BJ (cell line): ENCODE results near the gene PRKAR1A. TPM values are rescaled to one million over a fixed set of nuclear protein-coding genes. Genes with fewer than 3 reads are reported as not detected.
"Not testable (repeated sequence)": the region's sequence is repeated elsewhere in the genome, so short reads cannot be mapped to it uniquely, and the experiment has no call there.

Experiments used
- CTCF ChIA-PET: fragments of 350-600 bp; formaldehyde crosslinking; extraction: SDS; loops from one replicate; lab custom pipeline; 2021; ENCODE audit warnings: antibody characterized with exemption, inconsistent platforms; lab: Yijun Ruan, JAX
- POLR2A ChIA-PET: fragments of 300-600 bp; sonication (Branson Sonifier 250); formaldehyde crosslinking; extraction: SDS; loops from one replicate; lab custom pipeline; 2021; ENCODE audit warnings: antibody characterized with exemption; lab: Charles Lee
- DNase-seq: peaks from one replicate; pipeline ENCODE4 v3.0.0-alpha.2; 2011; ENCODE audit warnings: low read depth
- H3K27me3 ChIP-seq: 2 replicates; pipeline ENCODE4 v1.6.0; 2011; ENCODE audit warnings: low read length; ENCODE audit not compliant: control insufficient read depth, insufficient read depth
- H3K36me3 ChIP-seq: 2 replicates; pipeline ENCODE4 v1.5.1; 2011; ENCODE audit warnings: low read length; ENCODE audit not compliant: control insufficient read depth, insufficient read depth
- H3K4me3 ChIP-seq: 2 replicates; pipeline ENCODE4 v1.5.1; 2011; ENCODE audit warnings: low read depth, mild to moderate bottlenecking, control low read depth, low read length
- polyA plus RNA-seq: library from polyadenylated mRNA; depleted of rRNA; stranded (reverse); fragments of >200 nt; gene quantifications from 2 replicates; pipeline ENCODE4 v1.2.3, GENCODE V29; 2011
- TF ChIP-seq, protein P1 (sequence below): IDR thresholded peaks from 2 replicates; pipeline ENCODE4 v1.5.1; 2011; ENCODE audit warnings: low read depth, mild to moderate bottlenecking, control low read depth, inconsistent platforms, low read length, moderate library complexity; ENCODE audit not compliant: insufficient read depth

The PRKAR1A gene
- polyA plus RNA-seq, 1 experiment, result 228 TPM

DNA sequence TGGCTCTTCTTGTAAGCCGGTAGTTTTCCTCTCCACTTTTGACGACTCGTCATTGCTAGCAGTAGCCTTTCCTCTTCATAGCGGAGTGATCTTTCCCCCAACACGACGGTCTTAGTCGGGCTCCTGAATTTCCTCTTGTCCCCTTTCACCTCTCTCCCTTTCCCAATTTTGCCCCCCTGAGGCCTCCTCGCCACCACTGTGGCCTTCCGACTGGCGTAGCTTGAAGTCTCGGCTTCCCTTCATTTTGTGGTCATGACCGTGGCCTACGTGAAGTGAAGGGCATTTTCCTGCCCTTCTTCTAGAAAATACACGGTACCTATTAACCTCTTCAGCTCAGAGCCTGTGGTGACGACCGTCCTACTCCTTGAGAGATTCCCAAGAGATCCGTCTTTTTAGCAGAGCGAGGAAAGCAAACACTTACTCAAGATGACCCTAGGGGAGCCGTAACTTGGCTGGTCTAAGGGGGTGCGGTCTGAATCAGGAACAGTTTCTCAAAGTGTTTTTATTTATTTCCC is 787 bp downstream of the PRKAR1A start:
- Histone ChIP-seq H3K4me3 (peak overlapping the region; percentile 75), H3K27me3 (no peaks in the 10 kb centered on the region), H3K36me3 (peaks cover 4% of the 10 kb centered on the region)
- TF ChIP-seq, protein P1, sequence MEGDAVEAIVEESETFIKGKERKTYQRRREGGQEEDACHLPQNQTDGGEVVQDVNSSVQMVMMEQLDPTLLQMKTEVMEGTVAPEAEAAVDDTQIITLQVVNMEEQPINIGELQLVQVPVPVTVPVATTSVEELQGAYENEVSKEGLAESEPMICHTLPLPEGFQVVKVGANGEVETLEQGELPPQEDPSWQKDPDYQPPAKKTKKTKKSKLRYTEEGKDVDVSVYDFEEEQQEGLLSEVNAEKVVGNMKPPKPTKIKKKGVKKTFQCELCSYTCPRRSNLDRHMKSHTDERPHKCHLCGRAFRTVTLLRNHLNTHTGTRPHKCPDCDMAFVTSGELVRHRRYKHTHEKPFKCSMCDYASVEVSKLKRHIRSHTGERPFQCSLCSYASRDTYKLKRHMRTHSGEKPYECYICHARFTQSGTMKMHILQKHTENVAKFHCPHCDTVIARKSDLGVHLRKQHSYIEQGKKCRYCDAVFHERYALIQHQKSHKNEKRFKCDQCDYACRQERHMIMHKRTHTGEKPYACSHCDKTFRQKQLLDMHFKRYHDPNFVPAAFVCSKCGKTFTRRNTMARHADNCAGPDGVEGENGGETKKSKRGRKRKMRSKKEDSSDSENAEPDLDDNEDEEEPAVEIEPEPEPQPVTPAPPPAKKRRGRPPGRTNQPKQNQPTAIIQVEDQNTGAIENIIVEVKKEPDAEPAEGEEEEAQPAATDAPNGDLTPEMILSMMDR, result no peak
- ChIA-PET CTCF (interaction anchor here (1.0 to 1.7 kb wide), 5 partner anchors 13 to 246 kb away, joined by 3 to 5 read pairs (median 3); no protein-coding TSS in a partner anchor), POLR2A (interaction anchor here (0.6 kb wide), 1 partner anchor 55 kb away, joined by 3 read pairs; the partner anchor contains the start of gene WIPI1)
- DNase-seq, result no peak

DNA sequence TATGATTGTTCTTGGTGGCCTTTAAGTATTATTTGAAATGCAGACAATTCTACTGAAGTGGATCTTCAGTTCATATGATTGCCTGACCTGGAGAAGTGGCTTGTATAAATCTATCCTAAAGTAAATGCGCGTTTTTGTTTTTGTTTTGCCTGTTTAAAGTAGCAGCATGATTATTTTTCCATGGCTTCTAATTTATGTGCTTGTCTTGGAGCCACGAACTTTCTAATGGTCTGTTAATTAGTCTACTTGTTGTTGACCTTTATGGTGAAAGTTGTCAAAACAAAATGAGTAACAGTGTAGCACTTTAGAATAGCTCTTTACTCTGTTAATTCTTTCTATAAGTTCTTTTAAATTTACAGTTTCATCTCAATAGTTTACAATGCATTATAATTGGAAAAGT is 1.7 kb downstream of the PRKAR1A start:
- TF ChIP-seq, protein P1, result no peak
- peak overlapping the region; percentile 75 for H3K4me3 ChIP-seq
- CTCF ChIA-PET, result no interaction called here
- no peaks in the 10 kb centered on the region for H3K27me3 ChIP-seq
- H3K36me3 ChIP-seq, result peaks cover 8% of the 10 kb centered on the region
- POLR2A ChIA-PET, result no interaction called here
- no peak for DNase-seq

DNA sequence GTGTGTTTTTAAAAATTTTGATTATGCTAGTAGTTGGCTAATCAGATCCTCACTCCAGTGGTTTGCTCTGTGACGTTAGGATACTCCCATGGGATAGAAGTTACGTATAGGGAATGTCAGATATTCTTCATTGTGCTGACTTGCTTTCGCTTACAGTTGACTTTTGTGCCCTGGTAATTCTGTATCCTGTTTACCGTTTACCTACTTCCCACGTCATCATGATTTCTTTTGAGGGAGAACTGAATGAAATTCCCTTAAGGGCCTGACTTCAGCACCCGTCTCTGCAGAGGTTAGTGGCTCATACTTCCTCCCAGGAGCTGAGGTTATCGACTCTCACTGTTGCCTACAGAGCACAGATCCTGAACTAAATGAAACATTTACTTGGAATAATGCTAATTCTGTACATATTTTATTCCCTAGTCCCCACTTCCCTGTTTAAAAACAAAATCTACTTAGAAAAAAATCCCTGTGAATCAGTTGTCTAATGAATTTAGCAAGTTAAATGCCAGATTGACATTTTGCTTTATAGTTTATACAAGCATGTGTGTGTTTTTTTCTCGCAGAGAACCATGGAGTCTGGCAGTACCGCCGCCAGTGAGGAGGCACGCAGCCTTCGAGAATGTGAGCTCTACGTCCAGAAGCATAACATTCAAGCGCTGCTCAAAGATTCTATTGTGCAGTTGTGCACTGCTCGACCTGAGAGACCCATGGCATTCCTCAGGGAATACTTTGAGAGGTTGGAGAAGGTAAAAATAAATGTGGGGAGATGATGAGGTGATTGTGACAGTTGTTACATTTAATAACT is 2.8 kb downstream of the PRKAR1A start:
- Histone ChIP-seq H3K27me3 (no peaks in the 10 kb centered on the region), H3K36me3 (peaks cover 10% of the 10 kb centered on the region), H3K4me3 (peak overlapping the region; percentile 75)
- no peak for DNase-seq
- CTCF ChIA-PET, result interaction anchor here (0.8 to 1.3 kb wide), 2 partner anchors 19 to 21 kb away, joined by 3 read pairs; no protein-coding TSS in a partner anchor
- TF ChIP-seq, protein P1, result no peak
- POLR2A ChIA-PET, result interaction anchor here (0.6 kb wide), 1 partner anchor 107 kb away, joined by 3 read pairs; no protein-coding TSS in a partner anchor

DNA sequence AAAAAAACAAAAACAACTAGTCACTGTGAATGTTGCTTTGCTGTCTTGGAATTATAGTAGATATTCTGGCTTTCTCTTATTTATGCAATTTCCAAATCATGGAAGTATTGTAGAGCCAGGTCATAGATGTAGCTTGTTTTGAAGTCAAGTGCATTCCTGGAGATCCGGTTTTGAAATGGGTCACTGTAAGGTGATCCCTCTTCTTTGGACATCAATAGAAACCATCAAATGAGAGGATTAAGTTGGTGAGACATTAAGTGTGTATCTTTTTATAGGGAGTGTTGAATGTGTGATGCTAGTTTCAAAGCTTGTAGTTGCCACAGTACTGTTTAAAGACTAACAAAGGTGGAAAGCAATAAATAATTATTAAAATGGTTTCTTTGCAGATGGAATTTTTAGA is 4.5 kb downstream of the PRKAR1A start:
- TF ChIP-seq, protein P1, result no peak
- Histone ChIP-seq H3K27me3 (no peaks in the 10 kb centered on the region), H3K4me3 (no peak overlapping the region), H3K36me3 (peaks cover 10% of the 10 kb centered on the region)
- ChIA-PET CTCF (no interaction called here), POLR2A (no interaction called here)
- DNase-seq, result no peak

DNA sequence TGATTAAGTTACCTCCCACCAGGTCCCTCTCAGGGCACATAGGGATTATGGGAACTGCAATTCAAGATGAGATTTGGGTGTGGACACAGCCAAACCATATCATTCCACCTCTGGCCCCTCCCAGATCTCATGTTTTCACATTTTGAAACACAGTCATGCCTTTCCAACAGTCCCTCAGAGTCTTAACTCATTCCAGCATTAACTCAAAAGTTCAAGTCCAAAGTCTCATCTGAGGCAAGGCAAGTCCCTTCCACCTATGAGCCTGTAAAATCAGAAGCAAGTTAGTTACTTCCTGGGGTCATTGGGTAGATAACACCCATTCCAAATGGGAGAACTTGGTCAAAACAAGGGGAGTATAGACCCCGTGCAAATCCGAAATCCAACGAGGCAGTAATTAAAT is 5.4 kb downstream of the PRKAR1A start:
- CTCF ChIA-PET, POLR2A ChIA-PET, H3K4me3 ChIP-seq, H3K36me3 ChIP-seq, H3K27me3 ChIP-seq, DNase-seq: not testable (repeated sequence)
